Measurements from ENCODE around the gene SYNE3.

- TF ChIP-seq CTCF (IDR thresholded peaks at IDR 0.05) (no peak), TCF7L2 (IDR thresholded peaks at IDR 0.05; ENCODE audit: low read depth, low read length) (no peak), SIN3A (IDR thresholded peaks at IDR 0.05; ENCODE audit: borderline replicate concordance, insufficient read depth, low read depth, low read length) (no peak), POLR2AphosphoS5 (IDR thresholded peaks at IDR 0.05; ENCODE audit: low read depth, low read length) (no peak)
Measured at GRCh38 chr14:95540236-95540855, 23.9 kb upstream of the SYNE3 start.
